ENCODE data around the gene SLC39A11.

DNA sequence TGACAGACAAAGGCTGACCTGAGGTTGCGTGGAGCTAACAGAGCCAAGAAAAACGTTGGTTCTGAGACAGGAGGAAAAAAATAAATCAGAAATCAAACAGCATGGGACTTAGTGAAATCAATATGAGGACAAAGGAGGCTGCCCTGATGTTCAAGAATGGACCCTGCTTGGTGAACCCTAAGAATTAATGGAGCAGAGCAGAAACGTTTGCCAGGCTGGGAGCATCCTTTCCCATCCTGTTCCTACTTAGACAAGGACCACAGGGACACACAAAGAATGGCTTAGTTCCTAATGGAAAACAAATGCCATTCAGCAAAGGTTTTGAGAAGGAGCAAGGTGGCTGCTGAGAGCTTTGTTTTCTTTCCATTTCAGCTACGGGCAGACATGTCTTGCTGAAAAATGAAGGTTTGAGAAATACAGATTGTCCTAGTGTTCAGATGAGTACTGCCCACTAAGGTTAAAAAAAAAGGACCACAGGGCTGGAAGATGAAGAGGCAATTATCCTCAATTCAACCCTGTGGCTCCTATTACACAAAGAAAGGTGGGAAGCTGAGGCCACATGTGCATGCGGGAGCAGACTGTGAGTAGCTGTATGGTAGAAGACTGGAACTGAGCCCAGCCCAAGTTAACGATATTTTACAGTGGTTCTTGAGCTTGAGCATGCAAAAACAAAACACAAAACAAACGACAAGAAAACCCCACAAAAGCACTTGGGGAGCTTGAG lies 230.1 kb downstream of the SLC39A11 start:
- TF ChIP-seq, protein P1, sequence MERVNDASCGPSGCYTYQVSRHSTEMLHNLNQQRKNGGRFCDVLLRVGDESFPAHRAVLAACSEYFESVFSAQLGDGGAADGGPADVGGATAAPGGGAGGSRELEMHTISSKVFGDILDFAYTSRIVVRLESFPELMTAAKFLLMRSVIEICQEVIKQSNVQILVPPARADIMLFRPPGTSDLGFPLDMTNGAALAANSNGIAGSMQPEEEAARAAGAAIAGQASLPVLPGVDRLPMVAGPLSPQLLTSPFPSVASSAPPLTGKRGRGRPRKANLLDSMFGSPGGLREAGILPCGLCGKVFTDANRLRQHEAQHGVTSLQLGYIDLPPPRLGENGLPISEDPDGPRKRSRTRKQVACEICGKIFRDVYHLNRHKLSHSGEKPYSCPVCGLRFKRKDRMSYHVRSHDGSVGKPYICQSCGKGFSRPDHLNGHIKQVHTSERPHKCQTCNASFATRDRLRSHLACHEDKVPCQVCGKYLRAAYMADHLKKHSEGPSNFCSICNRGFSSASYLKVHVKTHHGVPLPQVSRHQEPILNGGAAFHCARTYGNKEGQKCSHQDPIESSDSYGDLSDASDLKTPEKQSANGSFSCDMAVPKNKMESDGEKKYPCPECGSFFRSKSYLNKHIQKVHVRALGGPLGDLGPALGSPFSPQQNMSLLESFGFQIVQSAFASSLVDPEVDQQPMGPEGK (CRISPR knock-in tag; IDR thresholded peaks at IDR 0.05; ENCODE audit: borderline replicate concordance): no peak
- TF ChIP-seq TCF4 (CRISPR knock-in tag; IDR thresholded peaks at IDR 0.05; ENCODE audit: borderline replicate concordance): no peak
- no peak for TF ChIP-seq RARB (CRISPR knock-in tag; IDR thresholded peaks at IDR 0.05)
- no peak for TF ChIP-seq ZNF8 (CRISPR knock-in tag; IDR thresholded peaks at IDR 0.05)
- no peak for TF ChIP-seq ZNF565 (CRISPR knock-in tag; conservative IDR thresholded peaks at IDR 0.05; ENCODE audit: low read depth)
- TF ChIP-seq ZFP3 (CRISPR knock-in tag; IDR thresholded peaks at IDR 0.05): no peak
- no peak for TF ChIP-seq TOX (CRISPR knock-in tag; IDR thresholded peaks at IDR 0.05; ENCODE audit: borderline replicate concordance)
- no peak for TF ChIP-seq ARNTL (CRISPR knock-in tag; IDR thresholded peaks at IDR 0.05; ENCODE audit: borderline replicate concordance, low read depth)
- no peak for TF ChIP-seq OSR1 (CRISPR knock-in tag; IDR thresholded peaks at IDR 0.05)
- no peak for TF ChIP-seq BACH2 (CRISPR knock-in tag; IDR thresholded peaks at IDR 0.05; ENCODE audit: borderline replicate concordance)
- TF ChIP-seq ZNF70 (CRISPR knock-in tag; IDR thresholded peaks at IDR 0.05): no peak
- TF ChIP-seq, protein P2, sequence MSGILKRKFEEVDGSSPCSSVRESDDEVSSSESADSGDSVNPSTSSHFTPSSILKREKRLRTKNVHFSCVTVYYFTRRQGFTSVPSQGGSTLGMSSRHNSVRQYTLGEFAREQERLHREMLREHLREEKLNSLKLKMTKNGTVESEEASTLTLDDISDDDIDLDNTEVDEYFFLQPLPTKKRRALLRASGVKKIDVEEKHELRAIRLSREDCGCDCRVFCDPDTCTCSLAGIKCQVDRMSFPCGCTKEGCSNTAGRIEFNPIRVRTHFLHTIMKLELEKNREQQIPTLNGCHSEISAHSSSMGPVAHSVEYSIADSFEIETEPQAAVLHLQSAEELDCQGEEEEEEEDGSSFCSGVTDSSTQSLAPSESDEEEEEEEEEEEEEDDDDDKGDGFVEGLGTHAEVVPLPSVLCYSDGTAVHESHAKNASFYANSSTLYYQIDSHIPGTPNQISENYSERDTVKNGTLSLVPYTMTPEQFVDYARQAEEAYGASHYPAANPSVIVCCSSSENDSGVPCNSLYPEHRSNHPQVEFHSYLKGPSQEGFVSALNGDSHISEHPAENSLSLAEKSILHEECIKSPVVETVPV (CRISPR knock-in tag; IDR thresholded peaks at IDR 0.05): no peak
- TF ChIP-seq, protein P3, sequence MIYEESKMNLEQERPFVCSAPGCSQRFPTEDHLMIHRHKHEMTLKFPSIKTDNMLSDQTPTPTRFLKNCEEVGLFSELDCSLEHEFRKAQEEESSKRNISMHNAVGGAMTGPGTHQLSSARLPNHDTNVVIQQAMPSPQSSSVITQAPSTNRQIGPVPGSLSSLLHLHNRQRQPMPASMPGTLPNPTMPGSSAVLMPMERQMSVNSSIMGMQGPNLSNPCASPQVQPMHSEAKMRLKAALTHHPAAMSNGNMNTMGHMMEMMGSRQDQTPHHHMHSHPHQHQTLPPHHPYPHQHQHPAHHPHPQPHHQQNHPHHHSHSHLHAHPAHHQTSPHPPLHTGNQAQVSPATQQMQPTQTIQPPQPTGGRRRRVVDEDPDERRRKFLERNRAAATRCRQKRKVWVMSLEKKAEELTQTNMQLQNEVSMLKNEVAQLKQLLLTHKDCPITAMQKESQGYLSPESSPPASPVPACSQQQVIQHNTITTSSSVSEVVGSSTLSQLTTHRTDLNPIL (CRISPR knock-in tag; IDR thresholded peaks at IDR 0.05; ENCODE audit: low read depth): no peak
- TF ChIP-seq ZC3H10 (CRISPR knock-in tag; IDR thresholded peaks at IDR 0.05): no peak

Measured in SK-N-SH treated with all-trans-retinoic acid at 6 μM for 48 hours (cell line).